HG03280 (cell line): ENCODE results near the gene HOXA7.

Experiments
- ATAC-seq: cut with Tn5 transposase; IDR thresholded peaks from one replicate; pipeline ENCODE4 v1.9.1; 2021; ENCODE audit warnings: mild to moderate bottlenecking, moderate library complexity; ENCODE audit not compliant: unreplicated experiment

Gene HOXA7

GRCh38 chr7:27138472-27138871 lies 18.0 kb downstream of the HOXA7 start:
- no peak for ATAC-seq

GRCh38 chr7:27137640-27138315 lies 18.7 kb downstream of the HOXA7 start:
- no peak for ATAC-seq

GRCh38 chr7:27134392-27134791 lies 22.1 kb downstream of the HOXA7 start:
- ATAC-seq, result no peak

GRCh38 chr7:27133409-27134231 lies 22.9 kb downstream of the HOXA7 start:
- ATAC-seq, result no peak

- no peak for ATAC-seq
Measured at GRCh38 chr7:27132978-27133377, 23.5 kb downstream of the HOXA7 start.

- no peak for ATAC-seq
Measured at GRCh38 chr7:27132214-27132613, 24.3 kb downstream of the HOXA7 start.

- no peak for ATAC-seq
Measured at GRCh38 chr7:27131390-27131819, 25.1 kb downstream of the HOXA7 start.

GRCh38 chr7:27130540-27131389 lies 25.7 kb downstream of the HOXA7 start, which contains the start of gene HOXA4:
Gene HOXA4 (minus strand): TSS chr7:27130757. CDS start chr7:27130733, 24 bp downstream.
- peak; percentile 64 for ATAC-seq

- no peak for ATAC-seq
Measured at GRCh38 chr7:27129729-27130539, 26.5 kb downstream of the HOXA7 start.

GRCh38 chr7:27128776-27129728 lies 27.4 kb downstream of the HOXA7 start:
- ATAC-seq, result no peak

- ATAC-seq, result no peak
Measured at GRCh38 chr7:27128034-27128433, 28.4 kb downstream of the HOXA7 start.

- no peak for ATAC-seq
Measured at GRCh38 chr7:27126596-27127327, 29.7 kb downstream of the HOXA7 start.

- no peak for ATAC-seq
Measured at GRCh38 chr7:27125986-27126394, 30.5 kb downstream of the HOXA7 start.

- no peak for ATAC-seq
Measured at GRCh38 chr7:27124902-27125689, 31.4 kb downstream of the HOXA7 start.

- ATAC-seq, result no peak
Measured at GRCh38 chr7:27124096-27124901, 32.2 kb downstream of the HOXA7 start.

GRCh38 chr7:27123477-27124053 lies 32.9 kb downstream of the HOXA7 start:
- no peak for ATAC-seq
